ENCODE results near the gene ABCB9.
"Not testable (repeated sequence)": the region's sequence is repeated elsewhere in the genome, so short reads cannot be mapped to it uniquely, and the experiment has no call there.

Gene ABCB9

DNA sequence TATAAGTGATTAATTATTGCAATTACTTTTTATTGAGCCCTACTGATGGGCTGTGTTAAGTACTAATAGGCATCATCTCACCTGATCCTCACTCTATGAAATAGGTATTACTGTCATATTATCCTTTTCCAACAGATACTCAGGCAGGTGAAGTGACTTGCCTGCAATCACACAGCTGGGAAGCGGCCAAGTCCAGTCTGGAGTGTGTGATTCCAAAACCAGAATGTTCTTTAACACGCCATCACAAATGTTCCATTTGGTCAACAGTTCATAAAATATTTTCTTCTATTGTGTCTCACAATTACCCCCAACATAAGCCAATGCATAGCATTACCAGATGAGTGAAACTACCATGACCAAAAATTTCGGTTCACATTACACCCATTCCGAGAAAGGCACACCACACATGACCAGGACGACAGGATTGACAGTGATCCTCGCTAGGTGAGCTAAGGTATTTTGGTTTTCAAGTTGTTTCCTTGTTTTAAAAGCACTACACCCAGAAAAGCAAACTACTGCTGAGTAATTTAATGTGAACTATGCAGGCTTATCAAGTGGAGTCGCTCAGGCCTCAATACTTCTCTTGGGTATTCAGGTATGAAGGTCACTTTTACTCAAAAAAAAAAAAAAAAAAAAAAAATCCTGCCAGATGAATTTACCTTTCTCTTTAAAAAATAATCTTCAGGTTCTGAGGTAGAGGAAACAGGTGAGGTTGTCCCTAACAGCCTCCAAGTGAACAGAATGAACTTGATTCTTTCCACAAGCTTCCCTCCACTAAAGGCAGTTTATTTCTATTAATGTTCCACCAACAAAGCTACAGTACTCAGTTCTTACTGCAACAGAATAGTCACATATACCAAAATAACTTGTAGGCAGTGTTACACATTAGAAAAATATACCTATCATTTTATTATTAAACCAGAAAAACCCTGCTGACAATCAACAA is 72.8 kb downstream of the ABCB9 start:
- DNase-seq = no peak

DNA sequence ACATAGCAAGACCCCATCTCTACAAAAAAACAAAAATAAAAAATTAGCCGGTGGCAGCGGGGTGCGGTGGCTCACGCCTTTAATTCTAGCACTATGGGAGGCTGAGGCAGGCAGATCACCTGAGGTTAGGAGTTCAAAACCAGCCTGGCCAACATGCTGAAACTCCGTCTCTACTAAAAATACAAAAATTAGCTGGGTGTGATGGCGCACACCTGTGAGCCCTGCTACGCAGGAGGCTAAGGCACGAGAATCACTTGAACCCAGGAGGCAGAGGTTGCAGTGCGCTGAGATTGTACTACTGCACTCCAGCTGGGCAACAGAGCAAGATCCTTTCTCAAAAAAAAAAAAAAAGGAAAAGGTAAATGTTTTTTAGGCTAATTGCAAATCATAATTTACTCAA is 73.5 kb downstream of the ABCB9 start:
- not testable (repeated sequence) for DNase-seq

DNA sequence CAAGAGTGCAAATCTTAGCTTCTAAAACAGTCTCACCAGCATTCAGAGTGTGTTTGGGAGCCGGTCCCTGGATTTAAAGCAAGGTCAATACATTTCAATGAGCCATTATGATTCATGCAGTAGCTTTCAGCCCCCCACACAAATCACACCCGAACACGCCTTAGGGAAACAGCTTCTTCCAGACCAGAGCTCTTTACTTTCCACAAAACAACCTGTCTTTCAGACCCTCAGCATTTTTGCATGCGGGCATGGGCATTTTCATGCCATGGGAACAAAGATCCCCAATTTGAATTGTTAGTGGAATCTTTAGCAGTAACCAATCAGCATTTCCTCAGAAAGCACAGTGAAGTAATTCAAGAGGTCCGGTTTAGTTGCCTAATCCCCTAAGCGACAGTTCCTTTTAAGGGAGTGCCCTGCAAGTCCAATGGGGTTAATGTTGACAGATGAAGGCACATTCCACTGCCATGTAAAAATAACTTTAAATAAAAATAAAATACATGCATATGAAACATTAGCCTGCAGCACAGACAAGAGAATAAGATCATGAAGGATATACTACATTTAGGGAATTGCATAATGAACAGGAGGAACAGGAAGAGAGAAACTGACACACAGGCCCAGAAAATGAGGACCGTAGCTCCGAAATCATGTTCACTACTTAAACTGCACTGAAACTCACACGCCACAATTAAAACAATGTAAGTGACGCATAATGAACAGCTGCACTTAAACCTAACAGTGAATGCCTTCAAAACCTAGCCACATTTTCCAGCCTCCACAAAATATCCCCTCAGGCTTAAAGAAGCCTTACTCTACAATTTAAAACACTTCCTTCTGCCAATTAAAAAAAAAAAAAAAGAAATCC is 74.4 kb downstream of the ABCB9 start:
- no peak for DNase-seq

DNA sequence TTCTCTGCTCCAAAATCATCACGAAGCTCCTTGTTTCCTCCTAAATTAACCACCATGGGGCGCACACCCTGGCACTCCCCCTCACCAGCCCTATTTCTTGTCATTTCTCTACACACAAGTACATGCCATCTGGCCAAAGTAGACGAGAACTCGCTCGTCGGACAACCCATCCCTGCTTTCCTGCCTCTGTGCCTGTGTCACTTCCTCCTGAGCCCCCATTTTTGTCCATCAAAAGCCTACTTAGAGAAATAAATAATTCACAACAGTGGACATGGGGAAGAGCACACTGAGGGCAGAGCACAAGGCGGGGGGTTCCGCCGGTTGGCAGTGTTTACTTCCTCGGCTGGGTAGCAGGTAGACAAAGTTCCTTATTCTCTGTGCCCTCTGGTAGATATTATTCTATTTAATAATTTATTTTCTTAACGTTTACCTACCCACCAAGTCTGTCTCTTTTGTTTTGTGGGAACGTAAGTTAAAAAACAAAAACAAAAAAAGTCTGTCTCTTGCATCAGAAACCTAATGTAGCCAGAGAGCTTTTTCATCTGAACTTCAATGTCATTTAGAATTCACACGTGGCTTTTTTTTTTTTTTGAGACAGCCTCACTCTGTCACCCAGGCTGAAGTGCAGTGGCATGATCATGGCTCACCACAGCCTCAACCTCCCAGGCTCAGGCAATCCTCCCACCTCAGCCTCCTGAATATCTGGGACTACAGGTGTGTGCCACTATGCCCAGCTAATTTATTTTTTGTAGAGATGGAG is 76.3 kb downstream of the ABCB9 start:
- no peak for DNase-seq

DNA sequence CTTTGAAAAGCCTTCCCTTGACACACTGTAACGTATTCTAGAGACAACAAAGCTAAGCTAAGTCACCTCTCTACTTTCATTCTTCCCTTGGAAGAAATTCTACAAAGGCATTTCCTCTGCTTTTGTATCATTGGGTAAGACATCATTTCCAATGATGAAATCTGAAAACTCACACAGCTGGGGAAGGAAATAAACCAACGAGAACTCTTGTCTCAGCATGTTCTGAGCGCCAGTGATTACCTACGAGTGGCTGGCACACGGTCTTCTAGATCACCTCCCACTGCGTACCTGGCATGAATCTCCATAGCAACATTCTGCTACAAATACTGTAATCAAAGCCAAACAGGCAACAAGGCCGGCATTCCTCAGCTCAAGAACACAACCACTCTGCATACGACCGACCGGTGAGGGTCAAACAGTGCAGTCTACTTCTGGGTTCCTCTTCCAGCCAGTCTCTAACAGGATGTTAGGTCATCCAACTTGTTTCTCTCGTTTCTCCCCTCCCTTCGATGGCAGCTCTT is 78.0 kb downstream of the ABCB9 start:
- DNase-seq = peak; percentile 80

DNA sequence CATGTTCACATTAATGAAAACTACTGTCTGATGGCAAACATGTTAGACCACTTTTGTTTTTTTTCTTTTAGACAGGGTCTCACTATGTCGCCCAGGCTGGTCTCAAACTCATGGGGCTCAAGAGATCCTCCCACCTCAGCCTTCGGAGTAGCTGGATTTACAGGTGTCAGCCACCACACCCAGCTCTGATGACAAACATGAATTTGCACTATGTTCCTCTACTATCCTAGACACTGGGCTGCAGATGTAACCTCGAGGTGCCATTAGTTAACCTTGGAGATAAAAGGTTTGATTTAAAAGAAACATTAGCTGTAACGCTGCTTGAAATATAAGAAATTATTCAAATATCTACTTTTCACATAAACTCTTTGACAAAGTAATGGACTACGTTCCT is 78.4 kb downstream of the ABCB9 start:
- no peak for DNase-seq

DNA sequence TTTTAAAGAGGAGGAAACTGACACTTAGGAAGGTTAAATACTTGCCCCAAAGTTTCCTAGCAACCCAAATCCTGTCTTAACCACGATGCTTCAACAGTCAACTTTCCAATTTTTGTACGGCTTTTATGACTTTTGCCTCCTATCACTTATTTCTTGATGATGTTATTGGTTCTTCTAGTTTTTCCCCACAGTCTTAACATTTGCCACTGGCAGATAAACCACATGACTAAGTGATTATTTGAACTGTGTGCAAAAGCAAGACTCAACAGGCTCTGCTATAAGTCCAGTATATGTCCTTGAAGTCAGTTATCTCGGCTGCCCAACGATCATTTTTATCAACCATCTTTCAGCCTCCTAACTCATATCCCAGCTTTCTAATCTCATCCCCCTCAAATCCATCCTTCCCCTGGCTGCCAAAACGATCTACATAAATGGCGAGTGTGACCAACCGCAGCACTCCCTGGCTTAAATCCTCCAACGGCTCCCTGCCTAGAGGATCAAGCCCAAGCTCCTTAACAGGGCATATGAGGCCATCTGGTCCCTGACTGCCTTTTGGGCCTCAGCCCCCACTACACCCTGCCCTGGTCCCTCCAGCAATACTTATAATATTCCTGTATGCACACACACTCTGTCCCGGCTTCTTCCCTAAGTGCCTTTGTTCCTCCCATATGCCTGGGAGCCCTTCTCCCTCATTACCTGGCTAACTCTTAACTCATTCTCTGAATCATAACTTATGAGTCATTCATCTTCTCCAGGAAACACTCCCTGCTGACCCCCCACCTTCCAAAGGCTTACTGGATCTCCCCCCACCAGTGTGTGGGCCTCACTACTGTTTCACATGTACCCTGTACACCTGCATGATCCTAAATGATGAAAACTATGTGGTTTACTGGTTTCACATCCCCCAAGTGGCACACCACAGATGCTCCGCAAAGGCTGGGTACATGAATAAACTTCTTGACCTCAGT is 79.1 kb downstream of the ABCB9 start:
- peak; percentile 56 for DNase-seq

DNA sequence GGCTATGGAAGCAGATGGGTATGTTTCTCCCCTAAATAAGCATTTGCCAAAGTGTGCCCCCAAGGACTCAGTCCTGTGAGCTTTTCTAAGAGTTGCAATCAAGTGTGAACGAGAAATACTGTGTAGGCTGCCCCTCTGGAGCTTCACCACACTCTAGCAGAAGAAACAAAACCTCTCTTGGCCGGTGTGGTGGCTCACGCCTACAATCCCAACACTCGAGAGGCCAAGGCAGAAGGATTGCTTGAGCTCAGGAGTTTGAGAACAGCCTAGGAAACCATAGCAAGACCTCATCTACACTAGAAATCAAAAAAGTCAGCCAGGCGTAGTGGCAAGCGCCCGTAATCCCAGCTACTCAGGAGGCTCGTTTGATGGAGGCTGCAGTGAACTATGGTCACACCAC is 80.1 kb downstream of the ABCB9 start:
- no peak for DNase-seq

DNA sequence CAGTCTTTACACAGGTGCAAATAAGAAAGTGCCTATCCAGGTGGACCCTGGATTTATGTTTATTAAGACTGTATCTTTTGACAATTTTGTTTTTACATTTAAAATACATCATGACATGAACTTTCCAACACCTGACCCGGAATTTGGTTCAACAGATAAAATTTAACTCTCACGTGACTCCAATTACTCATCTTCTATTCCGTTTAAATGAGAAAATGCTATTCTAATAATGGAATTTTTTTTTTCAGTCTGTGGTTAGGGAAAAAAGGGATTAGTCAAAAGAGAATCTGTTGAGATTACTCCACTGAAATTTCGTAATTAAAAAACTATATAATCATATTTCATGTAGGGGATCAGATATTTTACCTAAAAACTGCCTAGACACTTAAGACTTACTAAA is 81.4 kb downstream of the ABCB9 start:
- no peak for DNase-seq

DNA sequence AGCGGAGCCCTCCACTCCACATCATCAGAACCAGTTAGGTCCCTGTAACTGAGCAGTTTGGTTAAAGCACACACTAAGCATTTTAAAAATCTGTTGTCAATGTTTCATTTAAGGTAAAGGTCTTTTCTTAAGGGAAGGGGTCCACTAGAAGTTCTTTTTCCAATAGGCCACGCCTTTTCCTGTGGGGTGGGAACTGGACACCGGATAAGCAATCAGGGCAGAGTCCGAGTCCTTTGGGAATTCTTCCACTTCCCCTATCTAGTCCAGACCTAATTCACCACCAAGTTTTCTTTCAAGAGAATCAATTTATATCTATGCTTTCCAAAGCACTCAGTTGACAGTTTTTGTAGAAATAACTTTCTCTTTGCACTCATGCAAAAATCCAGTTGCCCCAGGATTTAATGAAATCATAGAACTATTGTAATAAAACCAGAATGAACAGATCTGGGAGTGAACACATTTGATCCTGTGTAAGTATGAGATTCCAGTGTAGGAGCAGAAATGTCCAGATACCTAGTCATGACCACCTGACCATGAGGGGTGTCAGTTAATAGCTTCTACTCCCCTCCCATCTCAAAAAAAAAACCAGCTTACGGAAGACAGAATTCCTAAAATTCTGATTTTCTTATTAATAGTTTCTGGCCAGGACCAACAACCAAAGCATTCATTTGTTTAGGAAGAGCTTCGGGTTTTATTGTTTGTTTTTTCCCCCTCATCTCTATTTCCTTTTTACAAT is 82.0 kb downstream of the ABCB9 start:
- no peak for DNase-seq

DNA sequence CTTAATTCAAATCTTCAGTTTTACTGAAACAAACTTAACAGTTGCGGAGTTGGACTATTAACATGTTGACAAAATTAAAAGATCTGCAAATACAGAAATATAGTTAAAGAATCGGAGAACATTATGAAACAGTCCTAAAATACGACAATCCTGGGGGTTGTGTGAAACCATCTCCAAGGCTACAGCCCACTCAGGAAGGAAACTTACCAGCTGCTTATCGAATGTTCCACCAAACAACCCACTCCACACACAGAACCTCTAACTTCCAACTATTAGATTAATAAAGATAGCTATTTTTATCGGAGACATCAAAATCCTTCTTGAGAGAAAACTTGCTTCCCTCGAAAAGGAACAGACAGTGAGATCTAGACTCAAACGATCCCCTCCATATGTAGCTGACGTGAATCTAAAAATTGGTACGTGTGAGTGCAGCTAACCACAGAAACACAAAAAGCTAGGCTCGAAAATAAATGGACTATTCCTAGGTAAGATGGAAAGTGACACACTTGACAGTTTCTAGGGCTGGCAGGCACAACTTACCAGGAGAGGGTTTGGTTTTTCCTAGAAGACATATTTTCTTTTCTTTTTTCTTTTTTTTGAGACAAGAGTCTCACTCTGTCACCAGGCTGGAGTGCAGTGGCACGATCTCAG is 83.2 kb downstream of the ABCB9 start:
- no peak for DNase-seq

DNA sequence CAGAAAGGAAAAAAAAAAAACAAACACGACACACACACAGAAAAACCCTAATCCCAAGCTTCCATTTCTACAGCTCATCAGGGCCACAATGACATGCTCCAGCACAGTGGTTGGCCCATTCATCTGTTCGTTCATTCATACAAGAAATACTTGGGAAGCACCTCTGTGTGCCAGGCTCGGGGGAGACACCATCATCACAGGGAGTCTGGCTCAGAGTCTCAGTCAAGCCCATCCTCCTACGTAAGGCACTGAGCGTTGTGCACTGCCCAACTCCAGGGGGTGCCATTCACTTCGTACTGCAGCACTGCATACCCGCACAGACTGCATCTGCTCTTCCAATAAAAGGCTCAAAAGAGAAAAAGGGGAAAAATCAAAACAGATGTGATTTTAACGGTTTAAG is 85.6 kb downstream of the ABCB9 start:
- DNase-seq = peak; percentile 36

DNA sequence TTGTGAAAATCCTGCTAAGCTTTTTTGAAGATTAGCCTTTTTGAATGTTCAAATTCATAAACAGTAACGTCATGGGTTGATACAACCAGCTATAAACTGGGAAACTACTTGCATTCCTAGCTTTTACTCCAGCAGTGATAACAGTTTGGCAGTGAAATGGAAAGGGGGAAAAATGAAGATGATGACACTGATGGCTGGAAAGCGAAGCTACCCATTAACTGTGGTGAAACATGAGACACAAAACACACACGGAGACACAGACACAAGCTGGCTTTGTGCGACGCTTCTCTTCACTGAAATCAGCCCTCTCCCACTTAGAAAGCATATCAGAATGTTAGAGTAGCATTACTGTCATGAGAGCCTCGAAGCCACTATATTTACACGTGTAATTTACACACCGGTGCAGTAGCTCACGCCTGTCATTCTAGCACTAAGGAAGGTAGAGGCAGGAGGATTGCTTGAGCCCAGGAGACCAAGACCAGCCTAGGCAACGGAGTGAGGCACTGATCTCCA is 86.1 kb downstream of the ABCB9 start:
- no peak for DNase-seq
